GM19438 (cell line): ENCODE data around the gene ZC3H10.
"Not testable (repeated sequence)": the region's sequence is repeated elsewhere in the genome, so short reads cannot be mapped to it uniquely, and the experiment has no call there.

Experiments
- ATAC-seq: cut with Tn5 transposase; IDR thresholded peaks from one replicate; pipeline ENCODE4 v1.9.1; 2021; ENCODE audit warnings: low read depth; ENCODE audit not compliant: unreplicated experiment

Gene ZC3H10, protein sequence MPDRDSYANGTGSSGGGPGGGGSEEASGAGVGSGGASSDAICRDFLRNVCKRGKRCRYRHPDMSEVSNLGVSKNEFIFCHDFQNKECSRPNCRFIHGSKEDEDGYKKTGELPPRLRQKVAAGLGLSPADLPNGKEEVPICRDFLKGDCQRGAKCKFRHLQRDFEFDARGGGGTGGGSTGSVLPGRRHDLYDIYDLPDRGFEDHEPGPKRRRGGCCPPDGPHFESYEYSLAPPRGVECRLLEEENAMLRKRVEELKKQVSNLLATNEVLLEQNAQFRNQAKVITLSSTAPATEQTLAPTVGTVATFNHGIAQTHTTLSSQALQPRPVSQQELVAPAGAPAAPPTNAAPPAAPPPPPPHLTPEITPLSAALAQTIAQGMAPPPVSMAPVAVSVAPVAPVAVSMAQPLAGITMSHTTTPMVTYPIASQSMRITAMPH

DNA sequence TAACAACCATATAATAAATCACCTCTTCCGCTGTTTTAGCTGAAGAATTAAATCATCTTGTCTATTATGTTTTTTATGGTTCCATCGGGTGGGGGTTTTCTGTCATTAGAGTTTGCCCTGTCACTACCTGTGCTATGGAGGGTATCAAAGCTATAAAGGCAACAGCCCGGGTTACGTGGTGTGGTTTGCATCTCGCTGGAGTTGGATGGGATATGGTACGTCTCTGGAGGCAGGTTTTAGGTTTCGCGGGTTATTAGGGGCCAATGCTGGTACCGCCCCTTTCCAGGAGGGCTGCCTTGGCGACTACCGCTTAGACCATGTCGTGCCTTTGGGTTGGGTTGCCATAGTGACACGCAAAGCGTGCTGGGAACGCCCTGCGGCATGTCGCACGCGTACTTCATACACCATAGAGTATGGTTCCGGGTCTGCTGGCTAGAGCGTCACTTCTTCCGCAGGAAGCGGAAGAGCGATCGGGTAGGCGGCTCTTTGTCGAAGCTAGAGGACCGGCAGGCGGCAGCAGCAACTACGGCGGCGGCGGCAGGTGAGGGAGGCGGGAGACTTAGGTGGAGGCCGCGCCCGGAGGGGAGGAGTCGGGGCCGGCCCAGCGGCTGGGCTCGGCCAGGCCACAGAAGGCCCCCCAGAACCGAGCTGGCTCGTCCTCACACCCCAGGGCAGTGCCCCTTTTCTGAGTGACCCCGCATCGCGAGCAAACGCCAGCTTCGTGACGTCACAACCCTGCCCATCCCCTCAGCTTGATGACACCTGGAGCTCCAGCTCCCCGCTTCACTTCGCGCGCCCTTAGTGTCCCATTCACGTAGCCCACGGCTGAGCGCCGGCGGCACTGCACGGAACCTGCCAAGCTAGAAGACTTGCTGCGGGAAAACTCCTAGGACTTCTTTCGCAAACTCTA lies at the start of gene ZC3H10:
TSS of gene ZC3H10 (plus strand) at position 489 of the 910 bp plus-strand sequence. CDS start 2,297 bp downstream, outside the sequence.
- peak; percentile 82 for ATAC-seq

DNA sequence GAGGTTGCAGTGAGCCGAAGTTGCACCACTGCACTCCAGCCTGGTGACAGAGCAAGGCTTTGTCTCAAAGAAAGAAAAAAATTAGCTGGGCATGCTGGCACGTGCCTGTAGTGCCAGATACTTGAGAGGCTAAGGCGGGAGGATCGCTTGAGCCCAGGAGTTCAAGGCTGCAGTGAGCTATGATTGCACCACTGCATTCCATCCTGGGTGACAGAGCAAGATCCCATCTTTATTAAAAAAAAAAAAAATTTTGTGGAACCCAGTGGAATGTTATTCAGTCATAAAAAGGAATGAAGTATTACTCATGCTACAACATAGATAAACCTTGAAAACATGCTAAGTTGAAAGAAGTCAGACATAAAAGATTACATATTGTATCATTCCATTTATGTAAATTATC lies 46.4 kb upstream of the ZC3H10 start:
- ATAC-seq: no peak

- no peak for ATAC-seq
Observed at GRCh38 chr12:56074396-56074795, 43.7 kb upstream of the ZC3H10 start.

GRCh38 chr12:56077966-56078365 lies 40.1 kb upstream of the ZC3H10 start:
- not testable (repeated sequence) for ATAC-seq

DNA sequence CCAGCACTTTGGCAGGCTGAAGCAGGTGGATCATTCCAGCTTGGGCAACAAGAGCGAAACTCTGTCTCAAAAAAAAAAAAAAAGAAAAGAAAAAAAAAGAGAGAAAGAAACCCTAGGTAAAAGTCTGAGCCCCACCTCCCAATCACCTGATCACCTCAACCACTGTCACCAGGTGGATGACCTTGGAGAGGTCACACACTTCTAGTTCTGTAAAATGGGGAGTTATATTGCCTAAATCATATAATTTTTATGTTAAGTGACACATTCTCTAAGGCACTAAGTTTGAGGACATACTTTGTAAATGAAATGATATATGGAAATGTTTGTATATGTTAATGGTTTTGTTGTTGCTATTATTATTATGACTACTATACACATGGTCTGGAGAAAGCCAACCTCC lies 39.6 kb upstream of the ZC3H10 start:
- ATAC-seq: no peak

- ATAC-seq: peak; percentile 62
Observed at GRCh38 chr12:56078931-56079722, 38.9 kb upstream of the ZC3H10 start.

DNA sequence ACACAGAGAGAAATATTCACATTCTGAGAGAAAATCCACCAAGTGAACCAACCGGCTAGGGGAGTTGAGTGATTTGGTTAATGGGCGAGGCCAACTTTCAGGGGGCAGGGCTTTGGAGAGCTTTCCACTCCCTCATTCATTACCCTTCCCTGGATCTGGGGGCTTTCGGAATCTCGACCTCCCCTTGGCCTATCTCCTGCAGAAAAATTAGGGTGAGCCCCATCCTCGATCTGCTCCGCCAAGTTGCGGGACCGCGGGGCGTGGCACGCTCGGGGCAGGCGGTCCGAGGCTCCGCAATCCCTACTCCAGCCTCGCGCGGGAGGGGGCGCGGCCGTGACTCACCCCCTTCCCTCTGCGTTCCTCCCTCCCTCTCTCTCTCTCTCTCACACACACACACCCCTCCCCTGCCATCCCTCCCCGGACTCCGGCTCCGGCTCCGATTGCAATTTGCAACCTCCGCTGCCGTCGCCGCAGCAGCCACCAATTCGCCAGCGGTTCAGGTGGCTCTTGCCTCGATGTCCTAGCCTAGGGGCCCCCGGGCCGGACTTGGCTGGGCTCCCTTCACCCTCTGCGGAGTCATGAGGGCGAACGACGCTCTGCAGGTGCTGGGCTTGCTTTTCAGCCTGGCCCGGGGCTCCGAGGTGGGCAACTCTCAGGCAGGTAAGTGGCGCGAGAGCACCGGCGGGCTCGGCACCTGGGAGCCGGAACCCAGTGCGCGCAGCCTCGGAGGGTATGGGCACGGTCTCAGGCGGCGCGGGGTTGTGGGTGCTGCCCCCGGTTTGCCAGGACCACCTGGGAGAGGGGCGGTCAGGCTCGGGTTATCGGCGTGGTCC lies 38.1 kb upstream of the ZC3H10 start, which contains the start of gene ERBB3:
TSS of gene ERBB3 (plus strand) at position 443 of the 833 bp plus-strand sequence. CDS start at position 579, 136 bp downstream.
- peak; percentile 35 for ATAC-seq

- ATAC-seq: no peak
Observed at GRCh38 chr12:56080556-56081138, 37.4 kb upstream of the ZC3H10 start.

GRCh38 chr12:56081393-56082347 lies 36.4 kb upstream of the ZC3H10 start:
- ATAC-seq: no peak

- ATAC-seq: no peak
Observed at GRCh38 chr12:56082382-56082781, 35.7 kb upstream of the ZC3H10 start.

GRCh38 chr12:56082967-56083366 lies 35.1 kb upstream of the ZC3H10 start:
- no peak for ATAC-seq

DNA sequence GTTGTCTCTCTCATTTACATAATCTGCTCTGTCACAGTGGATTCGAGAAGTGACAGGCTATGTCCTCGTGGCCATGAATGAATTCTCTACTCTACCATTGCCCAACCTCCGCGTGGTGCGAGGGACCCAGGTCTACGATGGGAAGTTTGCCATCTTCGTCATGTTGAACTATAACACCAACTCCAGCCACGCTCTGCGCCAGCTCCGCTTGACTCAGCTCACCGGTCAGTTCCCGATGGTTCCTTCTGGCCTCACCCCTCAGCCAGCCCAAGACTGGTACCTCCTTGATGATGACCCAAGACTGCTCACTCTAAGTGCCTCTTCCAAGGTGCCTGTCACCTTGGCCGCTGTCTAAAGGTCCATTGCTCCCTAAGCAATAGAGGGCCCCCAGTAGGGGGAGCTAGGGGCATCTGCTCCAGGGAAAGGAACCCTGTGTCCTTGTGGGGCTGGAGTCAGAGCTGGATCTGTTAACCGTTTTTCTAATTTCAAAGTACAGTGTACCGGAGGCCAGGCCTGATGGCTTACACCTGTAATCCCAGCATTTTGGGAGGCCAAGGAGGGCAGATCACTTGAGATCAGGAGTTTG lies 33.0 kb upstream of the ZC3H10 start:
- no peak for ATAC-seq

GRCh38 chr12:56086096-56086495 lies 32.0 kb upstream of the ZC3H10 start:
- no peak for ATAC-seq

GRCh38 chr12:56086608-56087007 lies 31.5 kb upstream of the ZC3H10 start:
- no peak for ATAC-seq

DNA sequence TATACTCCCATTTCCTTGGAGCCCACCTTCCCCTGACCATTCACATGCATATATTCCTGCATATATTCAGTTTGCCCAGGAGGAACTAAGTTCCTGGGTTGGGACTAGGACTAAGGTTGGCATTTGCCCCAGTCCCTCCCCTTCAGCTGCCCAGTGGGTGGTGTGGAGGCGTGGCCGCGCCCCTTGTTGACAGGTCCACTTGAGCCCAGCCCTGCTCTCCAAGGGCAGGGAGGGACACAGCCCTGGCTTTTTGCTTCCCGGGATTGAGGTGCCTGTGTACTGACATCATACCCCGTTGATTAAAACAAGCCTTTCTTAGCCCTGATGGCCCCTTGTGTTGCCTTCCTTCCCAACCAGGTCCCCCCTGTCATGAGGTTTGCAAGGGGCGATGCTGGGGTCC lies 30.8 kb upstream of the ZC3H10 start:
- ATAC-seq: no peak

DNA sequence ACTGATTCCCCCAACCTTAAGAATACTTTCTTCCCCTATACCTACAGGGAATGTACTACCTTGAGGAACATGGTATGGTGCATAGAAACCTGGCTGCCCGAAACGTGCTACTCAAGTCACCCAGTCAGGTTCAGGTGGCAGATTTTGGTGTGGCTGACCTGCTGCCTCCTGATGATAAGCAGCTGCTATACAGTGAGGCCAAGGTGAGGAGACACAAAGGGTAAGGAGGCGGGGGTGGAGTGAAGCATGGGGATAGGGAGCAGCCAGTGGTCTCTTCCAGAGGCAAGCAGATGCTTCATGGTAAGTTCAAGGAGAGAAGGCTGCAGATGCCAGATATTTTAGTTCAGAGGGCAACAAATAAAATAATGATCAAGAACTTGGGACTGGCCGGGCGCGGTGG lies 20.3 kb upstream of the ZC3H10 start:
- ATAC-seq: no peak

- no peak for ATAC-seq
Observed at GRCh38 chr12:56098592-56098991, 19.5 kb upstream of the ZC3H10 start.

DNA sequence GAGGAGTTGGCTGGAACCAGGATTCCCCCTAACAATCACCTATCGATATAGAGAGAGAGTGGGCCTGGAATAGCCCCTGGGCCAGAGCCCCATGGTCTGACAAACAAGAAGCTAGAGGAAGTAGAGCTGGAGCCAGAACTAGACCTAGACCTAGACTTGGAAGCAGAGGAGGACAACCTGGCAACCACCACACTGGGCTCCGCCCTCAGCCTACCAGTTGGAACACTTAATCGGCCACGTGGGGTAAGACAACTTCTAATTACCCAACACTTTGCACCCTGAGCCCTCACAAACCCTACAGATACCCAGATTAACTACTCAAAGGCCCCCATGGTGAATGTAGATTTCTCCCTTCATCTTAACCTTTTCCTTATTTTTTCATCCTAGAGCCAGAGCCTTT lies 18.3 kb upstream of the ZC3H10 start:
- no peak for ATAC-seq
